Measurements from ENCODE around the gene ADGRL4. TPM values are rescaled to one million over a fixed set of nuclear protein-coding genes. Genes with fewer than 3 reads are reported as not detected.
"Not testable (repeated sequence)": the region's sequence is repeated elsewhere in the genome, so short reads cannot be mapped to it uniquely, and the experiment has no call there.

ADGRL4 gene
- total and polyA plus RNA-seq, 8 donors = 0.87 to 25.9 (median 6.7) TPM

DNA sequence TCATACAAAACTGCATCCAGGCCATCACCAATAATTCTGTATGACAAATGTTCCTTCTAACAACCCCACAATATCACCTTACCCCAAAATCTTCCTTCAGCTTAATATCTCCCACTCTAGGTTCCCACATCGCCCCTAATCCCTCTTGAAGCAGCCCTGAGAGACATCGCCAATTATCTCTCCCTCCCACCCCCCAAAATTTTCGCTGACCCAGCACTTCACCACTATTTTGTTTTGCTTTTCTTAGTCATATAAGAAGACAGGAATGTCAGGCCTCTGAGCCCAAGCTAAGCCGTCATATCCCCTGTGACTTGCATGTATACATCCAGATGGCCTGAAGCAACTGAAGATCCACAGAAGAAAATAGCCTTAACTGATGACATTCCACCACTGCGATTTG, 126.3 kb downstream of the ADGRL4 start:
- no peaks in the 10 kb centered on the region for H3K9me3 ChIP-seq
- H3K27ac ChIP-seq = no peak overlapping the region
- 78 to 84% (median 80%) methylated on average over 5 of the region's 5 CpGs for WGBS, 5 donors
- no peaks in the 10 kb centered on the region for H3K36me3 ChIP-seq
- H3K27me3 ChIP-seq = no peaks in the 10 kb centered on the region
- H3K4me1 ChIP-seq = peaks cover 0 to 10% (median 0%) of the 10 kb centered on the region in 4 donors
- no peak overlapping the region for H3K4me3 ChIP-seq
- TF ChIP-seq POLR2AphosphoS5 (IDR thresholded peaks at IDR 0.05) (no peak), POLR2A (IDR thresholded peaks at IDR 0.05) (no peak), CTCF (IDR thresholded peaks at IDR 0.05) (no peak), EP300 (IDR thresholded peaks at IDR 0.05) (no peak)
- no peak for DNase-seq
- intact Hi-C loops (cut with DNase I; ENCODE audit: low total_unique reads) = no loop called here

DNA sequence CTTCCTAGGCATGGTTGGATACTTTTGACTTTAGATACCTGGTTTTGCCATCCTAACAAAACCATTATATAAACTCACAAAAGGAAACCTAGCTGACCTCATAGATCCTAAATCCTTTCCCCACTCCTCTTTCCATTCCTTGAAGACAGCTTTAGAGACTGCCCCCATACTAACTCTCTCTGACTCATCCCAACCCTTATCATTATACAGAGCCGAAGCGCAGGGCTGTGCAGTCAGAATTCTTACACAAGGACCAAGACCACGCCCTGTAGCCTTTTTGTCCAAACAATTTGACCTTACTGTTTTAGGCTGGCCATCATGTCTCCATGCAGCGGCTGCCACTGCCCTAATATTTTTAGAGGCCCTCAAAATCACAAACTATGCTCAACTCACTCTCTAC, 130.5 kb downstream of the ADGRL4 start:
- not testable (repeated sequence) for H3K4me1 ChIP-seq

DNA sequence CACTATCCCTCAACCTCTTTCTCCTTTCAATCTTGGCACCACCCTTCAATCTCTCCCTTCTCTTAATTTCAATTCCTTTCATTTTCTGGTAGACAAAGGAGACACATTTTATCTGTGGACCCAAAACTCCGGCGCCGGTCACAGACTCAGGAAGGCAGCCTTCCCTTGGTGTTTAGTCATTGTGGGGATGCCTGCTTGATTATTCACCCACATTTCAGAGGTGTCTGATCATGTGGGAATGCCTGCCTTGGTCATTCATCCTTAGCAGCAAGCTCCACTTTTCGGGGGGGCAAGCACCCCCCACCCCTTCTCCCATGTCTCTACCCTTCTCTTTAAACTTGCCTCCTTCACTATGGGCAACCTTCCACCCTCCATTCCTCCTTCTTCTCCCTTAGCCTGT, 133.7 kb downstream of the ADGRL4 start:
- H3K4me3 ChIP-seq; H3K27ac ChIP-seq; H3K27me3 ChIP-seq; H3K9me3 ChIP-seq; intact Hi-C loops (cut with DNase I; ENCODE audit: low total_unique reads); H3K36me3 ChIP-seq; H3K4me1 ChIP-seq; DNase-seq: not testable (repeated sequence)
- WGBS, 5 donors = 89 to 97% (median 93%) methylated on average over 3 to 4 of the region's 4 CpGs

More for the DNA sequence above, 130.5 kb downstream of the ADGRL4 start:
- intact Hi-C loops (cut with DNase I; ENCODE audit: low total_unique reads); H3K27me3 ChIP-seq; H3K9me3 ChIP-seq; DNase-seq; H3K4me3 ChIP-seq; H3K27ac ChIP-seq; H3K36me3 ChIP-seq: not testable (repeated sequence)
- 81 to 92% (median 83%) methylated on average over 4 of the region's 4 CpGs for WGBS, 5 donors

DNA sequence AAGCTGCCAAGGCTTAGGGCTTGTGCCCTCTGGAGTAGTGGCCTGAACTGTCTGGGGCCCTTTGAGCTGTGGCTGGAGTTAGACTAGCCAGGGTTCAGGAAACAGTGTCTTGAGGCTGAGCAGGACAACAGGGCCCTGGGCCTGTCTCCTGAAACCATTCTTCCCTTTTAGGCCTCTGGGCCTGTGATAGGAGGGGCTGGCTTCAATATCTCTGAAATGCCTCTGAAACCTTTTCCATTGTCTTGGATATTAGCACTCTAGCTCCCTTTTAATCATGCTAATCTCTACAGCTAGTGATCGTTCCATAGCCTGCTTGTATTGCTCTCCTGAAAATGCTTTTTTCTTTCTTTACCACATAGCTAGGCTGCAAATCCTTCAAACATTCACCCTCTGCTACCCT, 135.3 kb downstream of the ADGRL4 start:
- TF ChIP-seq POLR2AphosphoS5 (IDR thresholded peaks at IDR 0.05) (no peak), POLR2A (IDR thresholded peaks at IDR 0.05) (no peak), EP300 (IDR thresholded peaks at IDR 0.05) (no peak), CTCF (IDR thresholded peaks at IDR 0.05) (no peak)
- no peaks in the 10 kb centered on the region for H3K36me3 ChIP-seq
- peaks cover 0 to 9% (median 3%) of the 10 kb centered on the region in 4 donors for H3K9me3 ChIP-seq
- WGBS, 5 donors = 80 to 96% (median 88%) methylated on average over 1 of the region's 1 CpG
- H3K4me1 ChIP-seq = no peaks in the 10 kb centered on the region
- DNase-seq = no peak
- intact Hi-C loops (cut with DNase I; ENCODE audit: low total_unique reads) = no loop called here
- no peaks in the 10 kb centered on the region for H3K27me3 ChIP-seq
- H3K4me3 ChIP-seq = no peak overlapping the region
- H3K27ac ChIP-seq = no peak overlapping the region

DNA sequence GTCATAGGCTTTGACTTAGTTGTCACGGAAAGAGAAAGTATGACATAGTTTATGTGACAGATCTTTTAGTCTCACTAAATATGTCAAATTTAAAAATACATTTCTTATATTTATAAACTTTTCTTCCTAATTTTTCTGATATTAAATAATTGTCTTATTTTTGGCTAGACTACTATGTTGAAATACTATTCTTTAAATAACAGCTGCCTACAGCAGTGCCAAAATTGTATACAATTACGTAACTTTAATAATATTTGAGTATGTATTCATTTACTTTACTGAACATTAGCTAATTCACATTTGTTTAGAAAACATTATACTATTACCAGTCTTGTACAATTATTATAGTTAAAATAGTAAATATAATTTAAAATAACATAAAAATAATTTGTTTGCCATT, 137.4 kb downstream of the ADGRL4 start:
- 68 to 85% (median 76%) methylated on average over 2 of the region's 2 CpGs for WGBS, 5 donors
- Histone ChIP-seq H3K4me3 (no peak overlapping the region), H3K36me3 (no peaks in the 10 kb centered on the region), H3K9me3 (peaks cover 0 to 9% (median 3%) of the 10 kb centered on the region in 4 donors), H3K27me3 (no peaks in the 10 kb centered on the region), H3K27ac (no peak overlapping the region), H3K4me1 (no peaks in the 10 kb centered on the region)
- DNase-seq = peak in 1 of 2 donors; percentile 9
- no peak for TF ChIP-seq POLR2AphosphoS5 (IDR thresholded peaks at IDR 0.05)
- intact Hi-C loops (cut with DNase I; ENCODE audit: low total_unique reads) = no loop called here

DNA sequence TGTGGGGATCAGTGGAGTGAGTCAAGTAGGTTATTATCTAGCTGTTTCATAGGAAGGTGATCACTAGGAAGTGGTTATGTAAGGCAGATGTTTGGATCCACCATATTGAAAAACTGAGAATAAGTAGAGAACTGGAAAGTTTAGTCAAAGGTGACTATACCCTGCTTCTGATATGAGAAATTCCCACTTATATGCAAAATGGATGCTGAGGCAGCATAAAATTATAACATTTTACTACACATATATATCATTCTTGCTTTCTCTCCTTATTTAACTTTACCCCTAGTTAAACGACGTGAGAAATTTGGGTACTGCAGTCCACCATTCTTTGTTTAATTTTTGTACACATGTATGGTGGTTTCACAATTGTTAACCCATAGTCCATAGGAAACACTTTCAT, 142.4 kb downstream of the ADGRL4 start:
- no peak for DNase-seq
- no peaks in the 10 kb centered on the region for H3K27me3 ChIP-seq
- 88 to 95% (median 91%) methylated on average over 2 of the region's 2 CpGs for WGBS, 5 donors
- H3K4me1 ChIP-seq = no peaks in the 10 kb centered on the region
- intact Hi-C loops (cut with DNase I; ENCODE audit: low total_unique reads) = no loop called here
- H3K36me3 ChIP-seq = no peaks in the 10 kb centered on the region
- H3K4me3 ChIP-seq = no peak overlapping the region
- TF ChIP-seq POLR2A (IDR thresholded peaks at IDR 0.05) (no peak), EP300 (IDR thresholded peaks at IDR 0.05) (no peak), POLR2AphosphoS5 (IDR thresholded peaks at IDR 0.05) (no peak), CTCF (IDR thresholded peaks at IDR 0.05) (no peak)
- no peak overlapping the region for H3K27ac ChIP-seq
- no peaks in the 10 kb centered on the region for H3K9me3 ChIP-seq
